Adrenal gland (tissue), 5 donors: ENCODE results near the gene MYO9B.

Experiments
- CTCF ChIP-seq, 6 experiments: fragments of 450-650 bp in 4 of 6; fragments of 200-600 bp in 2 of 6; sonication (generic) in 1 of 6; IDR thresholded peaks; 1 replicate in 5 of 6; 2 replicates in 1 of 6; pipeline versions ENCODE4 v1.5.1 to v1.8.0; 2016 to 2021; ENCODE audit warnings: antibody characterized with exemption in 6 of 6, mild to moderate bottlenecking in 2 of 6, moderate library complexity in 1 of 6
- POLR2A ChIP-seq, 2 donors: fragments of 450-650 bp; IDR thresholded peaks; one replicate each; pipeline ENCODE4 v1.6.1; 2017; ENCODE audit warnings: antibody characterized with exemption in 2 of 2, mild to moderate bottlenecking in 2 of 2, moderate library complexity in 1 of 2
- donor health status: DM: no; HTN: no; CAD: no.

DNA sequence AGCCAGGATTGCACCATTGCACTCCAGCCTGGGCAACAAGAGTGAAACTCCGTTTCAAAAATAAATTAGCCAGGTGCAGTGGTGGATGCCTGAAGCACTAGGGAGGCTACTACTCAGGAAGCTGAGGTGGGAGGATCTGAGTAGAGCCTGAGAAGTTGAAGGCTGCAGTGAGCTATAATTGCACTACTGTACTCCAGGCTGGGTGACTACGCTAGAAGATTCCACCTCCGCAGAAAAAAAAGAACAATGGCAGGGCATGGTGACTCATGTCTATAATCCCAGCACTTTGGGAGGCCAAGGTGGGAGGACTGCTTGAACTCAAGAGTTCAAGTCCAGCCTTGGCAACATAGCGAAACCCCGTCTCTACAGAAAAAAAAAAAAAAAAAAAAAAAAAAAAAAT is 20.8 kb upstream of the MYO9B start:
- no peak for TF ChIP-seq CTCF (IDR thresholded peaks at IDR 0.05)
- no peak for TF ChIP-seq POLR2A (IDR thresholded peaks at IDR 0.05)
